Panc1 (cell line): ENCODE measurements around the gene AK8. TPM values are rescaled to one million over a fixed set of nuclear protein-coding genes. Genes with fewer than 3 reads are reported as not detected.

Experiments
- ATAC-seq: fragments of 200-7000 bp; cut with Tn5 transposase; 2 replicates; pipeline ENCODE4 v1.9.1; 2020; ENCODE audit warnings: mild to moderate bottlenecking, moderate library complexity
- BruUV-seq: library from RNA; stranded (reverse); fragments of 400-500 nt; replicated peaks from 2 replicates; lab custom pipeline; 2021; lab: Mats Ljungman, UMichigan
- CTCF ChIA-PET: fragments of 300-600 bp; sonication (Branson Sonifier 250); formaldehyde crosslinking; loops from one replicate; lab custom pipeline; 2022; ENCODE audit warnings: antibody characterized with exemption; lab: Charles Lee
- POLR2A ChIA-PET: fragments of 300-600 bp; sonication (Branson Sonifier 250); formaldehyde crosslinking; loops from one replicate; lab custom pipeline; 2022; ENCODE audit warnings: antibody characterized with exemption; lab: Charles Lee
- DNase-seq: peaks from one replicate; pipeline ENCODE4 v3.0.0-alpha.2; 2010; ENCODE audit warnings: low read depth, low spot score
- H3K27ac ChIP-seq: 2 replicates; pipeline ENCODE4 v1.5.1; 2011; ENCODE audit warnings: mild to moderate bottlenecking, low read length, inconsistent platforms
- H3K27me3 ChIP-seq: fragments of 200-500 bp; sonication (Bioruptor generic); 2 replicates; pipeline ENCODE4 v1.6.0; 2014; ENCODE audit warnings: low read length, inconsistent platforms; ENCODE audit not compliant: control insufficient read depth, insufficient read depth
- H3K36me3 ChIP-seq: fragments of 200-500 bp; sonication (Bioruptor generic); 2 replicates; pipeline ENCODE4 v1.5.1; 2014; ENCODE audit warnings: inconsistent platforms, mild to moderate bottlenecking, low read length, moderate library complexity; ENCODE audit not compliant: control insufficient read depth, insufficient read depth
- H3K4me1 ChIP-seq: 2 replicates; pipeline ENCODE4 v1.5.1; 2011; ENCODE audit warnings: inconsistent platforms, mild to moderate bottlenecking, low read length, moderate library complexity; ENCODE audit not compliant: control insufficient read depth, insufficient read depth
- H3K4me3 ChIP-seq, 2 experiments: 2 replicates each; pipeline ENCODE4 v1.5.1; 2011 to 2012; ENCODE audit warnings: low read depth in 2 of 2, low read length in 2 of 2, mild to moderate bottlenecking in 2 of 2, inconsistent platforms in 1 of 2, moderate library complexity in 1 of 2
- H3K9me3 ChIP-seq: fragments of 200-500 bp; sonication (Bioruptor generic); 2 replicates; pipeline ENCODE4 v1.5.1; 2014; ENCODE audit warnings: low read depth, mild to moderate bottlenecking, inconsistent platforms, low read length, moderate library complexity; ENCODE audit not compliant: control insufficient read depth, insufficient read depth
- CTCF ChIP-seq: fragments of 450-650 bp; IDR thresholded peaks from 2 replicates; pipeline ENCODE4 v1.5.1; 2017; ENCODE audit warnings: mild to moderate bottlenecking
- POLR2AphosphoS5 ChIP-seq: IDR thresholded peaks from 2 replicates; pipeline ENCODE4 v1.6.1; 2012; ENCODE audit warnings: mild to moderate bottlenecking, low read depth, low read length, moderate library complexity
- SIN3A ChIP-seq: IDR thresholded peaks from 2 replicates; pipeline ENCODE4 v1.6.1; 2012; ENCODE audit warnings: low read depth, mild to moderate bottlenecking, low read length, moderate library complexity, borderline replicate concordance; ENCODE audit not compliant: insufficient read depth
- TCF7L2 ChIP-seq: IDR thresholded peaks from 2 replicates; pipeline ENCODE4 v1.6.1; 2011; ENCODE audit warnings: mild to moderate bottlenecking, low read depth, low read length, inconsistent platforms
- in situ Hi-C: cut with HindIII; loops from 2 replicates; pipeline ENCODE4 v1.10.0; 2016; ENCODE audit warnings: low sequenced_read_pairs, low pct_unique_long_range_greater_than_20kb
- intact Hi-C: fragments of 100-400 bp; cut with micrococcal nuclease; formaldehyde crosslinking; loops from one replicate; pipeline ENCODE4 v1.10.0; 2022; ENCODE audit not compliant: unreplicated experiment
- total RNA-seq: library from RNA; stranded (reverse); gene quantifications from one replicate; pipeline ENCODE4 v1.2.1, GENCODE V29; 2021; ENCODE audit not compliant: unreplicated experiment
- TF ChIP-seq, protein P1 (sequence below), 2 experiments: IDR thresholded peaks; 2 replicates each; pipeline ENCODE4 v1.6.1; 2011 to 2012; ENCODE audit warnings: low read depth in 2 of 2, control low read depth in 1 of 2, low read length in 1 of 2, mild to moderate bottlenecking in 1 of 2, moderate library complexity in 1 of 2; ENCODE audit not compliant: insufficient read depth in 1 of 2

The AK8 gene
- total RNA-seq, 1 experiment from 2014 or later, result 0.39 TPM

- intact Hi-C loops (no loop called here), in situ Hi-C loops (no loop called here)
- H3K27ac ChIP-seq, result no peak overlapping the region
- H3K36me3 ChIP-seq, result peaks cover 19% of the 10 kb centered on the region
- ChIA-PET CTCF (no interaction called here), POLR2A (no interaction called here)
- no peaks in the 10 kb centered on the region for H3K4me1 ChIP-seq
- no peak for TF ChIP-seq TCF7L2
- no peak for TF ChIP-seq CTCF
- TF ChIP-seq SIN3A, result no peak
- TF ChIP-seq, protein P1, sequence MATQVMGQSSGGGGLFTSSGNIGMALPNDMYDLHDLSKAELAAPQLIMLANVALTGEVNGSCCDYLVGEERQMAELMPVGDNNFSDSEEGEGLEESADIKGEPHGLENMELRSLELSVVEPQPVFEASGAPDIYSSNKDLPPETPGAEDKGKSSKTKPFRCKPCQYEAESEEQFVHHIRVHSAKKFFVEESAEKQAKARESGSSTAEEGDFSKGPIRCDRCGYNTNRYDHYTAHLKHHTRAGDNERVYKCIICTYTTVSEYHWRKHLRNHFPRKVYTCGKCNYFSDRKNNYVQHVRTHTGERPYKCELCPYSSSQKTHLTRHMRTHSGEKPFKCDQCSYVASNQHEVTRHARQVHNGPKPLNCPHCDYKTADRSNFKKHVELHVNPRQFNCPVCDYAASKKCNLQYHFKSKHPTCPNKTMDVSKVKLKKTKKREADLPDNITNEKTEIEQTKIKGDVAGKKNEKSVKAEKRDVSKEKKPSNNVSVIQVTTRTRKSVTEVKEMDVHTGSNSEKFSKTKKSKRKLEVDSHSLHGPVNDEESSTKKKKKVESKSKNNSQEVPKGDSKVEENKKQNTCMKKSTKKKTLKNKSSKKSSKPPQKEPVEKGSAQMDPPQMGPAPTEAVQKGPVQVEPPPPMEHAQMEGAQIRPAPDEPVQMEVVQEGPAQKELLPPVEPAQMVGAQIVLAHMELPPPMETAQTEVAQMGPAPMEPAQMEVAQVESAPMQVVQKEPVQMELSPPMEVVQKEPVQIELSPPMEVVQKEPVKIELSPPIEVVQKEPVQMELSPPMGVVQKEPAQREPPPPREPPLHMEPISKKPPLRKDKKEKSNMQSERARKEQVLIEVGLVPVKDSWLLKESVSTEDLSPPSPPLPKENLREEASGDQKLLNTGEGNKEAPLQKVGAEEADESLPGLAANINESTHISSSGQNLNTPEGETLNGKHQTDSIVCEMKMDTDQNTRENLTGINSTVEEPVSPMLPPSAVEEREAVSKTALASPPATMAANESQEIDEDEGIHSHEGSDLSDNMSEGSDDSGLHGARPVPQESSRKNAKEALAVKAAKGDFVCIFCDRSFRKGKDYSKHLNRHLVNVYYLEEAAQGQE (IDR thresholded peaks at IDR 0.05; ENCODE audit: insufficient read depth in 1 of 2, low read depth in 2 of 2, low read length in 1 of 2), result no peak
- no peak for TF ChIP-seq POLR2AphosphoS5
- BruUV-seq, result no TSS peak
- no peak for ATAC-seq
- no peaks in the 10 kb centered on the region for H3K27me3 ChIP-seq
- DNase-seq, result no peak
- no peaks in the 10 kb centered on the region for H3K9me3 ChIP-seq
- no peak overlapping the region for H3K4me3 ChIP-seq
Observed at GRCh38 chr9:132683873-132684272, 194.2 kb downstream of the AK8 start.

GRCh38 chr9:132681561-132681960 is 196.5 kb downstream of the AK8 start:
- CTCF ChIA-PET, result no interaction called here
- no TSS peak for BruUV-seq

More at GRCh38 chr9:132681561-132681960, 196.5 kb downstream of the AK8 start:
- Histone ChIP-seq H3K9me3 (no peaks in the 10 kb centered on the region), H3K4me1 (no peaks in the 10 kb centered on the region), H3K27me3 (no peaks in the 10 kb centered on the region), H3K36me3 (peaks cover 19% of the 10 kb centered on the region), H3K27ac (no peak overlapping the region), H3K4me3 (no peak overlapping the region)
- in situ Hi-C loops, result no loop called here
- no peak for TF ChIP-seq CTCF
- no peak for TF ChIP-seq POLR2AphosphoS5
- TF ChIP-seq, protein P1 (IDR thresholded peaks at IDR 0.05; ENCODE audit: insufficient read depth in 1 of 2, low read depth in 2 of 2, low read length in 1 of 2), result no peak
- no peak for TF ChIP-seq TCF7L2
- TF ChIP-seq SIN3A, result no peak
- POLR2A ChIA-PET, result no interaction called here
- ATAC-seq (no peak), DNase-seq (no peak)
- intact Hi-C loops, result no loop called here
